Mammary epithelial cell (primary cell): ENCODE data around the gene BCAS3.

Experiments used
- CTCF ChIP-seq, 2 donors: IDR thresholded peaks in 1 of 2; conservative IDR thresholded peaks in 1 of 2; 2 replicates each; pipeline ENCODE4 v1.5.1; 2011 to 2012; ENCODE audit warnings: inconsistent platforms in 2 of 2, low read length in 2 of 2, mild to moderate bottlenecking in 2 of 2, control low read depth in 1 of 2, low read depth in 1 of 2; ENCODE audit not compliant: insufficient read depth in 1 of 2; ENCODE audit errors: extremely low read depth in 1 of 2
- EZH2 ChIP-seq: IDR thresholded peaks from 2 replicates; pipeline ENCODE4 v1.6.1; 2012; ENCODE audit warnings: low read length, inconsistent platforms, borderline replicate concordance

- TF ChIP-seq CTCF (conservative IDR thresholded peaks at IDR 0.05 in 1 of 2, IDR thresholded peaks at IDR 0.05 in 1 of 2; ENCODE audit: extremely low read depth in 1 of 2, insufficient read depth in 1 of 2, low read depth in 1 of 2, low read length in 2 of 2) (no peak), EZH2 (no peak)
Measured at GRCh38 chr17:61240851-61241468, 563.3 kb downstream of the BCAS3 start.
